MM.1S (cell line): ENCODE results near the gene HOOK2.

Experiments used
- DNase-seq: peaks from one replicate; pipeline ENCODE4 v3.0.0-alpha.2; 2015
- H2AFZ ChIP-seq: fragments of 300-600 bp; sonication (generic); 2 replicates; pipeline ENCODE4 v1.6.0; 2016; ENCODE audit warnings: antibody characterized with exemption, low read length
- H3F3A ChIP-seq: fragments of 300-600 bp; sonication (generic); 2 replicates; pipeline ENCODE4 v1.6.1; 2016; ENCODE audit warnings: mild to moderate bottlenecking, antibody characterized with exemption, low read length, moderate library complexity, mixed read lengths; ENCODE audit not compliant: insufficient read depth
- H3K27ac ChIP-seq: fragments of 300-600 bp; sonication (generic); 2 replicates; pipeline ENCODE4 v1.5.1; 2016; ENCODE audit warnings: mild to moderate bottlenecking, low read length
- H3K27me3 ChIP-seq: fragments of 300-600 bp; sonication (generic); replicated peaks from 2 replicates; pipeline ENCODE4 v1.6.0; 2016; ENCODE audit warnings: low read length; ENCODE audit not compliant: insufficient read depth
- H3K36me3 ChIP-seq: fragments of 300-600 bp; sonication (generic); replicated peaks from 2 replicates; pipeline ENCODE4 v1.6.1; 2016; ENCODE audit warnings: mild to moderate bottlenecking, low read length, mixed read lengths; ENCODE audit not compliant: insufficient read depth
- H3K4me1 ChIP-seq: fragments of 300-600 bp; sonication (generic); 2 replicates; pipeline ENCODE4 v1.6.1; 2016; ENCODE audit warnings: low read length, mixed read lengths
- H3K4me2 ChIP-seq: fragments of 300-600 bp; sonication (generic); 2 replicates; pipeline ENCODE4 v1.6.0; 2016; ENCODE audit warnings: low read depth, low read length
- H3K4me3 ChIP-seq: fragments of 300-600 bp; sonication (generic); 2 replicates; pipeline ENCODE4 v1.5.1; 2016; ENCODE audit warnings: low read length, mixed read lengths
- H3K79me2 ChIP-seq: fragments of 300-600 bp; sonication (generic); 2 replicates; pipeline ENCODE4 v1.6.1; 2016; ENCODE audit warnings: mixed run types, low read length, mixed read lengths
- H3K9ac ChIP-seq: fragments of 300-600 bp; sonication (generic); 2 replicates; pipeline ENCODE4 v1.6.1; 2016; ENCODE audit warnings: low read length, mixed read lengths
- H3K9me2 ChIP-seq: fragments of 300-600 bp; sonication (generic); replicated peaks from 2 replicates; pipeline ENCODE4 v1.6.1; 2016; ENCODE audit warnings: mild to moderate bottlenecking, low read length, mixed read lengths; ENCODE audit not compliant: insufficient read depth
- H3K9me3 ChIP-seq: fragments of 300-600 bp; sonication (generic); replicated peaks from 2 replicates; pipeline ENCODE4 v1.6.1; 2016; ENCODE audit warnings: mild to moderate bottlenecking, low read length, mixed read lengths; ENCODE audit not compliant: insufficient read depth
- H4K20me1 ChIP-seq: fragments of 300-600 bp; sonication (generic); 2 replicates; pipeline ENCODE4 v1.6.1; 2016; ENCODE audit warnings: mild to moderate bottlenecking, low read length, moderate library complexity, mixed read lengths; ENCODE audit not compliant: insufficient read depth
- CTCF ChIP-seq: fragments of 300-600 bp; sonication (generic); IDR thresholded peaks from 2 replicates; pipeline ENCODE4 v1.5.1; 2016; ENCODE audit warnings: antibody characterized with exemption, low read length, mixed read lengths
- EZH2 ChIP-seq: fragments of 300-600 bp; sonication (generic); optimal IDR thresholded peaks from 2 replicates; pipeline ENCODE3; 2017; ENCODE audit warnings: low read depth, mild to moderate bottlenecking, antibody characterized with exemption, low read length, mixed read lengths
- EZH2phosphoT487 ChIP-seq: fragments of 300-600 bp; sonication (generic); IDR thresholded peaks from 2 replicates; pipeline ENCODE4 v1.6.1; 2018; ENCODE audit warnings: antibody characterized with exemption, low read length

Gene HOOK2

GRCh38 chr19:12815088-12815487 lies 39.7 kb upstream of the HOOK2 start:
- Histone ChIP-seq H3K4me1 (no peaks in the 10 kb centered on the region), H3K79me2 (no peaks in the 10 kb centered on the region), H3K27me3 (no peaks in the 10 kb centered on the region), H3K4me3 (no peak overlapping the region), H3K27ac (no peak overlapping the region), H4K20me1 (no peaks in the 10 kb centered on the region), H3F3A (no peaks in the 10 kb centered on the region), H3K9me3 (no peaks in the 10 kb centered on the region), H3K36me3 (no peaks in the 10 kb centered on the region), H3K4me2 (no peak overlapping the region), H2AFZ (no peak overlapping the region), H3K9me2 (no peaks in the 10 kb centered on the region), H3K9ac (no peak overlapping the region)
- no peak for TF ChIP-seq EZH2phosphoT487
- no peak for TF ChIP-seq EZH2
- no peak for TF ChIP-seq CTCF
- DNase-seq = no peak

DNA sequence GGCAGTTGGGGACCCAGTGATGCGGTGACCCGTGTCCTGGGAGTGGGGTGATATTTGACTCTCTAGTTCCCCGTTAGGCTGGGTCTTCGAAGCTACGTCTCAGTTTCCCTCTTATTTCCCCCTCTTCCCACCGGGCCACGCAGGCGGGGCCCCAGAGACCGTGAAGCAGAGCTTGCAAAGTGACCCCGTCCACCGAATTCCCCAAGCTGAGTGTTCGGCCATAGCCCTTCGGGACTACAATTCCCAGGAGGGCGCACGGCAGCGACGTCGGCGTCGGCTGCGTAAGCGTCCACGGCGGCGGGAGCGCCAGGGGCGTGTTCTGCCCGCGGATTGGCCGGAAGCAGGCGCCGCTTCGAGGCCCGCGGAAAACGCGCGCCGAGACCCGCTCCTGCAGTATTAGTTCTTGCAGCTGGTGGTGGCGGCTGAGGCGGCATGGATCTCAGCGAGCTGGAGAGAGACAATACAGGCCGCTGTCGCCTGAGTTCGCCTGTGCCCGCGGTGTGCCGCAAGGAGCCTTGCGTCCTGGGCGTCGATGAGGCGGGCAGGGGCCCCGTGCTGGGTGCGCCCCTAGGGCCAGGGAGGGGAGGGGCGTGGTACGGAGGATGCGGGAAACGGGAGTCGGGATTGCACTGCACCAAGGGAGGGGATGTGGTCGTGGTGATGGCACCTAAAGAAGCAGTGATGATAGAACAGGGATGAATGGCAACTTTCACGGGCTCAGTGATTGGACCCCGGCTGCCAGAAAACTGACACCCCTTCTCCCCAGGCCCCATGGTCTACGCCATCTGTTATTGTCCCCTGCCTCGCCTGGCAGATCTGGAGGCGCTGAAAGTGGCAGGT lies 31.1 kb upstream of the HOOK2 start, which contains the start of gene RNASEH2A:
Gene RNASEH2A, plus strand, starts transcription at position 343 of the 840 bp plus-strand sequence. Its CDS starts 90 bp downstream, at position 433.
- peaks cover 8% of the 10 kb centered on the region for H3K4me1 ChIP-seq
- peaks cover 8% of the 10 kb centered on the region for H3K79me2 ChIP-seq
- no peaks in the 10 kb centered on the region for H3K27me3 ChIP-seq
- TF ChIP-seq EZH2 = no peak
- no peak for TF ChIP-seq EZH2phosphoT487
- no peak for TF ChIP-seq CTCF
- H3F3A ChIP-seq = no peaks in the 10 kb centered on the region
- peak; percentile 94 for DNase-seq
- peak within 1 kb of the TSS; percentile 92 for H3K4me2 ChIP-seq
- no peaks in the 10 kb centered on the region for H4K20me1 ChIP-seq
- H2AFZ ChIP-seq = peak within 1 kb of the TSS; percentile 93
- no peaks in the 10 kb centered on the region for H3K9me2 ChIP-seq
- peak within 1 kb of the TSS; percentile 71 for H3K9ac ChIP-seq
- H3K27ac ChIP-seq = peak within 1 kb of the TSS; percentile 14; the same call in 1 of the 2 replicates
- peak within 1 kb of the TSS; percentile 83 for H3K4me3 ChIP-seq
- no peaks in the 10 kb centered on the region for H3K36me3 ChIP-seq
- no peaks in the 10 kb centered on the region for H3K9me3 ChIP-seq

DNA sequence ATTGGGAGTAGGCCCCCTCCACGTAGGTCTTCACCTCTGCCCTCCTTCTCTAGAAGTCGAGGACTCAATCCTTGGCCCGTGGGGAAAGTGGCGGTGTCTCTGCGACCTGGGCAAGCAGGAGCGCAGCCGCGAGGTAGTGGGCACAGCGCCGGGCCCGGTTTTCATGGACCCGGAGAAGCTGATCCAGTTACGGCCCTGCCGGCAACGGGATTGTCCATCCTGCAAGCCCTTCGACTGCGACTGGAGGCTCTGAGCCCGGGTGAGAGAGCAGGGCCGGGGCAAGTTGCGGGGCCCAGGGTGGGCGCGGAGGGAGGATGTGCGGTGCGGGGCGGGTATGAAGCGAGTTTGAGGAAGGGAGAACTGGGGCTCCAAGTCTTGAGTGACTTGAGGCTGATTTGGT lies 28.7 kb upstream of the HOOK2 start:
- Histone ChIP-seq H3K79me2 (peaks cover 21% of the 10 kb centered on the region), H3K27ac (no peak overlapping the region), H3K36me3 (no peaks in the 10 kb centered on the region; the same call in 1 of the 2 replicates), H3K9me3 (no peaks in the 10 kb centered on the region), H3K27me3 (no peaks in the 10 kb centered on the region), H3F3A (no peaks in the 10 kb centered on the region), H4K20me1 (no peaks in the 10 kb centered on the region), H3K4me3 (no peak overlapping the region), H3K9me2 (no peaks in the 10 kb centered on the region), H3K9ac (no peak overlapping the region), H2AFZ (no peak overlapping the region), H3K4me1 (peaks cover 14% of the 10 kb centered on the region), H3K4me2 (no peak overlapping the region)
- DNase-seq = no peak
- TF ChIP-seq EZH2phosphoT487 (no peak), EZH2 (no peak), CTCF (no peak)
